Central memory CD4-positive, alpha-beta T cell (primary cell): ENCODE results near the gene COL20A1.

Experiments
- DNase-seq: peaks from one replicate; pipeline ENCODE4 v3.0.0; 2022

COL20A1 gene

DNA sequence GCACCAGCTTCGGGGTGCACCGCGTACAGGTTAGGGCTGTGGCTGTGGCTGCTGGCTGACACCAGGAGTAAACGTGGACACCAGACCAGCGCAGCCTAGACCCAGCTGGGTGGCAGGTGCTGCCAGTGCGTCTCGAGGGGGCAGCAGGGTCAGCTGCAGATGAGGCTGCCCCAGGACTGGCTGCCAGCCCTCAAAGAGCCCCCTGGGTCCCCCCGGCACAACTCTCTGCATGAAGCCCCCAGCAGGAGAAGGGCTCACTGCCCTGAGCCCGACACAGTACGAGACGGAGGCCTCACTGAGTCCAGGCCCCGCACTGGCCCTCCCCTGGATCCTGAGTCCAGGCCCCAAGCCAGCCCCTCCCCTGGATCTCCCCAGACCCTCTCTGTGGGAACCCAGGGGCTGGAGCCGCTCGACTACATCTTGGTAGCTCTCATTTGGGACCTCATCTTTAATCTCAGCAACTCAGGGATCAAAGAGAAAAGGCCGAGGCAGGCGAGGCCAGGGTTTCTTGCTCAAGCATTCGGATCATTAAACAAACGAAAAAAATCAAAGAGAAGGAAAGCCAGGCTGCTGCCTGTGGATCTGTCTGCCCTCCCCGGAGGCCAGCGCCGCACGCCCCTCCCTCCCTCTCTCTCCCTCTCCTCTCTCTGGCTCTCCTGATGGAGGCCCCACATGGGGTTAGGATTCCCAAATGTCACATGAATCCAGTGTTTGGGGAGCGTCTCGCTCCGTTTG lies 31.8 kb upstream of the COL20A1 start:
- DNase-seq, result no peak

DNA sequence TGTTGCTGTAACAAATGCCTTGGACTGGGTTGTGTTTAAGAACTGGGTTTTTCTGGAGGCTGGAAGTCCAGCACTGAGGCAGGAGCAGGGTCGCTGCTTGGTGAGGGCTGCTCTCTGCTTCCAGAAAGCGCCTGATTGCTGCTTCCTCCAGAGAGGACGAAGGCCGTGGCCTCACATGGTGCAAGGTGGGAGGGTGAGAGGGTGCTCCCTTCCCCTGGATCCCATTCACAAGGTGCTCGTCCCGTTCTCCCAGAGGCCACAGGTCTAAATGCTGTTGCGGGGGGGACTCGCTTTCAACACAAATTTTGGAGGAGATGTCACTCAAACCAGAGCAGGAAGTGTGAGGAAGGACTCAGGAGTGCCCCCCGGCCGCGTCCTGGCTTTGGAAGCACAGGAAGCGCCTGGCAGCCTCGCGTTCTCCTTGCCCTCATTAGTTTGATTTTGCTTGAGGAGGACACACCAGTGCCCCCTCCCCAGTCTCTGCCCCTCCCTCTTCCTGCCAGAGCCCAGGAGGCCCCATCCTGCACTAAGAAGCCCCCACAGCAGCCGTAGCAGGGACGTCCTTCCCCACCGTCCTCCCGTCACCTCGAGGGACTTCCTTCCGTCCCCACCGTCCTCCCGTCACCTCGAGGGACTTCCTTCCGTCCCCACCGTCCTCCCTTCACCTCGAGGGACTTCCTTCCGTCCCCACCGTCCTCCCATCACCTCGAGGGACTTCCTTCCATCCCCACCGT lies 31.0 kb upstream of the COL20A1 start:
- DNase-seq, result no peak

DNA sequence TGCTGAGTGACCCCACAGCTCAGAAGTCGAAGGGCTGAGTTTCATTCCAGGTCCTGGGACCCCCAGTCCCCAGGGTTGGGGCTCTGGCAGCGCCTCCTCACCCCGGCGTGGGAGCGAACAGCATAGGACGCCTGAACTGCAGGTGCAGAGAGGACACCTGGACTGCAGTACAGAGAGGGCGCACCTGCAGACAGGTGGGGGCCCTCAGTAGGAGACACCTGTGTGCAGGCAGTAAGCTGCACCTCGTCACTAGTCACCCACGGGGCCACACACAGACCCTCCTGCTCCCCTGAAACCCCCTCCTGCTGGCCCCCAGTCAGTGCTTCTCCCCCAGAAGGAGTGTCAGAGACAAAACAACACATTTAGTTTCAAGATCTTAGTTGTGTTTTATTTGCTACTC lies 30.1 kb upstream of the COL20A1 start:
- no peak for DNase-seq

DNA sequence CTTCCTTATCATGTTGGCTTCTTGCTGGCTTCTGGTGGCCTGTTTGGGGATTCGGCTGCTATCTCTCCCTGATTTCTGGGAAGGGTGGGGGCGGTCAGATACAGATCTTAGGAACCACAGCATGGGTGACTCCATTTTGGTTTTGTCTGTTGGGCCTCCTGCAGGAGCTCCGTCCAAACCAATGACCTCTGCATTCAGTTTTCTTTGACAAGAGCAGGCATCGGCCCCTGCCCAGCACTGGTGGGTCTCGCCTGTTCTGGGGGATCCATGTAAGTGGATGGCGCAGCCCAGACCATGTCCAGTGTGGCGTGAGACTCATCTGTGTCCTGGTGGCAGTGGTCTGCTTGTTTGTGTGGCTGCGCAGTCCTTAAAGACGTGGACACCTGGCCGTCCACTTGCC lies 29.0 kb upstream of the COL20A1 start:
- DNase-seq, result no peak

DNA sequence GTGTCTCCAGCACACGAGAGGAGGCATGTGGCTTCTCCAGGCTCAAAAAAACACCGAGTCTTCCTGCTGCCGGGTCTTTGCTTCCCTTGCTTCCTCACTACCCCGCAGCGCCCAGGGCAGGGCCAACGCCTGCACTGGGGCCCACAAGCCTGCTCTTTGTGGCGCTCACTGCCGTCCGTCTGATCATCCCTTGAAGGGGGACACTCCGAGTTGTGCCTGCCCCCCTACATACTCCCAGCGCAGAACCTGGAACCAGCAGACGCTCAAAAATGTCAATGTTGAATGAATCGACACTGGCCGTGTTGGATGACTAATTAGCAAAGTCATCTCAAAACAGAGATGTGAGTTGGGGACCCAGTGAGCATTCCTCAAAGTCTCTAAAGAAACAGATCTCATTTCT lies 28.5 kb upstream of the COL20A1 start:
- DNase-seq, result no peak

DNA sequence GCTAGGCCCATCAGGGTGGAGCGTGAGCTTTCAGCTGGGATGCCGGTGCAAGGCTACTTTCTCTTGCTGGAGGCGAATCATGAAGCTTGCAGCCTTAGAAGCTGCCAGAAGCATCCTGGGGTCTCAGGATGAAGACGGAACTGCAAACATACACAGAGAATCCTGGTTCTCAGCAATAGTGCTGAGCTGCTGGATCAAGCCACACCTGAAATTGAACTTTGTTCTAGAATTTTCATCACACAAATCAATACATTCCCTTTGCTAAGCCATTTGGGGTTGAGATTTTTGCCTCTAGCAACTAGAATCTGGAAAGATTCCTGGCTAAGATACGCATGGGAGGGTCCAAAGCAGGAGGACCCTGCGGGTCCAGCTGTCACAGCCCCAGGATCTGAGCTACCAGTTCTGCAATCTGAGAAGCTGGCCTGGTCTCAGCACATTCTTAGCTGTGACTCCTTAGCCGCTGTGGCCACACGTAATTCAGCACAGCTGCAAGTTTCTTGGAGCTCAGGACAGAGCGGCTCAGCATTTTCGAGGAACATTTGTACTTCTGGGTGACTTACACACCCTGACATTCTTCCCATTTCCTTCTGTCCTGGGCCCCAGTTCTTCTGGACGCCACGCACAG lies 27.0 kb upstream of the COL20A1 start:
- no peak for DNase-seq

DNA sequence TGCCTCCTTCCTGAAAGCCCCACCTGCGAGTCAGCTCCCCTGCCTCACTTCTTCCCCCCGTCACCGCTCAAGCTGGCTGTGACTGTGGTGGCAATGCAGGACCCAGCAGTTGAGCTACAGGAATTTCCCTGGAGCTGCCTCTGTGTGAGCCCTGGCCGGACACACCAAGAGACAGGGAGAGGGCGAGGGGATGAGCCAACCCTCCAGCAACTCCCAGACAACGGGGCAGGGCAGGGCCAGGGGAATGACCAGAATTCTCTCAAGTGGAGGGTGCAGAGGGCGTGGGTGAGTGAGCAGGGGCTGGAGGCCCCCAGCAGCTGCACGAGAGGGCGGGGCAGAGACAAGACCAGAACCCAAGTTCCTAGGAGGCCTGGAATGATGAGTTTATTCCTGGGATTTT lies 25.3 kb upstream of the COL20A1 start:
- DNase-seq, result no peak

DNA sequence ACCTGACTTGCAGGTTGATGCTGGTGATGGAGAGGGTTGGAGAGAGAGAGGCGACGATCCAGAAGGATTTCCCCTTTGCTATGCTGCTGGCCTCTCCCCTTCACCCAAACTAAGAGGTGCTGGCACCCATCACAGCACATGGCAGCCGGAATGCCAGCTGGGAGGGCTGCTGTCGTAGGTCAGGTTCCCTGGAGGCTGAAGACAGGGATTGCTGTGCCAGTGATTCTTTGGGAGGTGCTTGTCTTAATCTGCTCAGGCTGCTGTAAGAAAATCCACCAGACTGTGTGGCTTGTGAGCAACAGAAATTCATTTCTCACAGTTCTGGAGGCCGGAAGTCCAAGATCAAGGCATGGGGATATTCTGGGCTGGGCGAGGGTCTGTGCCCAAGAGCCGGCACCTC lies 24.7 kb upstream of the COL20A1 start:
- no peak for DNase-seq

DNA sequence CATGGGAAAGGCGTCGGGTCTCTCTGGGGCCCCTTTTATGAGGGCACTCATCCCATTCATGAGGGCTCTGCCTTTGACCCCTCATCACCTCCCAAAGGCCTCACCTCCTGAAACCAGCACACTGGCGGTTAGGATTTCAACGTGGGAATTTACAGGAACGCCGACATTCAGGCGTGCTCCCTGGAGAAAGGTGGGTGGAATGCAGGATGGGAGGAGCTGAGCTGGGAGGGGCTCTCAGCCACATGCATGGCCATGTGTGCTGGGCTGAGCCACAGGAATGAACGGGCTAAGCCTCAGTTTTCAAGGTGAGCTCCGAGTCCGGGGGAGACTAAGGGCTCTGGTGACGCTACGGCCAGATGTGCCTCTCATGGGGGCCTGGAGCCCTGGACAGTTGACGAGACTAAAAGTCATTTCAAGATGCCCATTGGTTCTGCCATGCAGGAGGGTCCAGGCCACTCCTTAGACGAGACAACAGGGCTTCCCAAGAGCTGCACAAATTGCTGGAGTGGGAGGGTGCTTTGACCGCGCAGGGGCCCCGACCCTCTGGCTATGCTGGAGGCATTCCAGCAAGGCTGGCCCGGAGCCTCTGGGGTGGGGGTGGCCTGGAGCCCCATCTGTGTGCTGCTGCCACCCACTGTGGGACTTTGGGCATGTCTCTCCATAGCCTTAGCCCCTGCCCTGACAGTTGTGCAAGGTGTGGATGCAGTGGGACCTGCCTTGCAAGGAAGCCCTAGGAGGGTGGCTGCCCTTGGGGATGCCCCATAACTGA lies 24.1 kb upstream of the COL20A1 start:
- no peak for DNase-seq

DNA sequence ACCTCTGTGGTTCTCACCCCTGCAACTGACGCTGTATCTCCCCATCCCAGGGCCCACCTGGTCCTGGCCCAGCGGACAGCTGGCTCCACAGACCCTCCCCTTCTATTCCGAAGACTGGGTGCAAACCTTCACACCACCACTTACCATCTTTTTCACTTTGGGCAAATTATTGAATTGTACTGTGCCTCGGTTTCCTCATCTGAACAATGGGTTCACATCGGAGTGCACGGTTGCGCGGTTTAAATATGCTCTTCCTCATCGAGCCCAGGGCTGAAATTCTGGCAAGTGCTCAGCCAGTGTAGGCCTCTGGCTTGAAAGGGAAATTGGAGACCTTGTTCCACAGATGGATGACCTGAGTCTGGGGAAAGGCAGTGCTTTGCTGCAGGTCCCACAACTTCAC lies 23.3 kb upstream of the COL20A1 start:
- no peak for DNase-seq

DNA sequence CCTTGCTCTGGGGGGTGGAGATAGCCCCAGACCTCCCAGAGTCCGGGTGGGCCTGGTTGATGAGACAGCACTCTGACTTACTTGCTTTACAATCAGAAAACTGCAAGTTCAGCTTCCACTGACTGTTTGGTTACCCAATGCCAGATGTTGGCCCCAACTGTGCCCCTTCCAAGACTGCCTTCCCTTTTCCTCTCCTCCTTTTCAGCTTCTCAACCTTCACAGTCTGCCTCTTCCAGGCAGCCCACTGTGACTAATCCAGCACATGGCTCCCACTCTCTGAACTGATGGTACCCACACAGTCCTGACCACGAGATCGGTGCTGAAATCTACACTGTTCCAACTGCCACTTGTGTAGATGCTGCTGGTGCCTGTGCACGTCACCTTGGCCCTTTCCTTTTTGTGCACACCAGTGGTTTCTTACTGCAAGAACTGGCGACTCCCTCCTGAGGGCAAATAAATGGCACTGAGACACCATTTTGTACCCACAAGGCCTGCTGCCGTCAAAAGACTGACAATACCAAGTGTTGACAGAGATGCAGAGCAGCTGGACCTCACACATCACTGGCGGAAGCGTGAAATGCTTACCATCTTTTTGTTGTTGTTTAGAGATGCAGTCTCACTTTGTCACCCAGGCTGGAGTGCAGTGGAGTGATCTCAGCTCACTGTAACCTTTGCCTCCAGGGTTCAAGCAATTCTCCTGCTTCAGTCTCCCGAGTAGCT lies 22.2 kb upstream of the COL20A1 start:
- DNase-seq, result no peak

DNA sequence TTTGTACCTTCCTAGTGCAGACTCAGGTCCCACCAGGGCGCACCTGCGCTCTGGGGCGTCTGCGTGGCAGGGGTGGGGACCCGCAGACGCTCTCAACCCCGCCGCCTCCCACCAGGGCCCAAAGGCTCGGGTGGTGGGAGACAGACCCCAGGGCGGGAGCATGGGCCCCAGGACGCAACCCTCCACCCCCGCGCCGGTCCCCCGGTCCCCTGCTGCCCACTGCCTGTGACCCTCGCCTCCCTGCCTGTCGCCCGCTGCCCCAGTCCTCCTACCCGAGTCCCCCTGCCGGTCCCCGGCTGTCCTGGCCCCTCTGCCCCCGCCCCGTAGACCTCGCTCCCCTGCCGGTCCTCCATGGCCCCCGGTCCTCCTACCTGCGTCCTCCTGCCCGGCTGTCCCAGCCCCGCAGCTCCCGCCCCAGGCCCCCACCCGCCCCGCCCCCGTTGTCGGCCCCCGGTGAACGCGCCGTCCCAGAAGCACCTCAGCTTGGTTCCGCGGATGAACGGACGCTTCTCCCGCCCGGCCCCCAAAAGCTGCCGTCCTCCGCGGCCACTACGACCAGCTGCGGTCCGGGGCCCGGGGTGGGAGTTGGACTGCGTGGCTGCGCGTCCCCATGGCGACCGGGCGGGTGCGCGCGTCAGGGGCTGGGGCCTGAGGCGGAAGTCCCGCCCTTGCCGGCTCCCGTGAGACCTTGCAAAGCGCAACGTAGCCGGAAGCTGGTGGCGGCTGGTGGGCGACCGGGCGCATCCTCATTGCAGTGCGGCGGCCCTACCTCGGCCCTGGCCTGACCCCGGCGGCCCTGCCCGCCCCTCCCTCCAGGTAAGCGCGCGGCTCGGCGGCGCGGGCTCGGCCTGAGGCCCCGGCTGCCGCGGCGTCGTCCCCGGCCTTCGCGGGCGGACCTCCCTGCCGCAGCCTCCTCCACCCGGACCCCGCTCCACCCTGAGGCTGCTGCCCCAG lies 20.6 kb upstream of the COL20A1 start, which contains the start of gene ARFGAP1:
Gene ARFGAP1 (plus strand): TSS at position 709 of the 954 bp plus-strand sequence. CDS start 2,768 bp downstream, outside the sequence.
- peak; percentile 84 for DNase-seq

DNA sequence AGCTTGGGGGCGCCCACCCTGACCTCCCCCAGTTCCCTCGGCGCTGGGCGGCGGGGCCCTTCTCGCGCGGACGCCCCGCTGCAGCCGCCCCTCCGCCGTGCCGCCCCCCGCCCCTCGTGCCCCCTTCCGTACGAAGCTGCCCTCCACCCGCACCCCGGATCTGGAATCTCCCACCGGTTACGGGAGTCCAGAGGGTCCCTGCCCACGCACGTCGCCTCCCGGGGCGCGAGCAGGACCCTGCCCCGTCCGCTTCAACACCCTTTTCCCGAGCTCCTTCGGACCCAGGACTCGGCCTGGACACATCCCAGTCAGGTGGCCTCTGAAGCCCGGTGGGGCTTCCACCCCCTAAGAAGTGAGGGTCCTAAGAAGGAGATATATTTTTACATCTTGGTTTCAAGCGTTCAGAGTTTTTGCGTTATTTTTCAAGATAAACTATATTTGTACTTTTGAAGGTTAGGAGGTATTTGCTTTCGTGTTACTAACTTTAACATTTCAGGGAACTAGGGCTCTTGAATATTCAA lies 19.9 kb upstream of the COL20A1 start:
- DNase-seq, result no peak

DNA sequence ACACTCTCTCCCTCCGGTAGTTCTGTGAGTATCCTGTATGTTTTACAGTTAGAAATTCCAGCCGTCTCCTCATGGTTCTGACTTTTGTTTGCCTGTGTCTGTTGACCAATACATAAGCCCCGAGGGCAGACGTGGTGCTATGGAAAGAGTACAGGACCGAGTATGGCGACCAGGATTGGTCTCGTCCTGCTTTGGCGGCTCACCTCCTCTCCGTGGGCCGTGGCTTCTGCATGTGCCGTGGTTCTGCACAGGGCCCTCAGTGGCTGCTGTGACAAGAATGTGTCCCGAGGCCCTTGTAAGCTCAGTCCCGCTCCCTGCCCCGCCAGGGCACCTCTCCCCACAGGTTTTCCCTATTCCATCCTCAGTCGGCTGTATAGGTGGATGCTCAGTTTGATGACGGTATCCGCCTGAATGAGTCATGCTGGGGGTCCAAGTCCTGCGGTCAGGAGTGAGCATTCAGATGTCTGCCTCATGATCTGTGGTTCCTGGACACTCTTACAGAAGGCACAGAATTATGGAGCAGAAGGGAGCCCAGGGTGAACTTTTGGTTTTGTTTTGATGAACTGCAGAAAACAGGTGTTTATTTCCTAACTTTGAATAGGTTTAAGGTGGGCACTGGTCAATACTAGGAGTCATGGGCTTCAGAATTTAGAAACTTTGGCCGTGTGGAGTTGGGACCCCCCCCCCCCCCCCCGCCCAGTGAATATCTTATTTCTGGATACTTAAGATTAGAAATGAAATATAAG lies 19.2 kb upstream of the COL20A1 start:
- no peak for DNase-seq

DNA sequence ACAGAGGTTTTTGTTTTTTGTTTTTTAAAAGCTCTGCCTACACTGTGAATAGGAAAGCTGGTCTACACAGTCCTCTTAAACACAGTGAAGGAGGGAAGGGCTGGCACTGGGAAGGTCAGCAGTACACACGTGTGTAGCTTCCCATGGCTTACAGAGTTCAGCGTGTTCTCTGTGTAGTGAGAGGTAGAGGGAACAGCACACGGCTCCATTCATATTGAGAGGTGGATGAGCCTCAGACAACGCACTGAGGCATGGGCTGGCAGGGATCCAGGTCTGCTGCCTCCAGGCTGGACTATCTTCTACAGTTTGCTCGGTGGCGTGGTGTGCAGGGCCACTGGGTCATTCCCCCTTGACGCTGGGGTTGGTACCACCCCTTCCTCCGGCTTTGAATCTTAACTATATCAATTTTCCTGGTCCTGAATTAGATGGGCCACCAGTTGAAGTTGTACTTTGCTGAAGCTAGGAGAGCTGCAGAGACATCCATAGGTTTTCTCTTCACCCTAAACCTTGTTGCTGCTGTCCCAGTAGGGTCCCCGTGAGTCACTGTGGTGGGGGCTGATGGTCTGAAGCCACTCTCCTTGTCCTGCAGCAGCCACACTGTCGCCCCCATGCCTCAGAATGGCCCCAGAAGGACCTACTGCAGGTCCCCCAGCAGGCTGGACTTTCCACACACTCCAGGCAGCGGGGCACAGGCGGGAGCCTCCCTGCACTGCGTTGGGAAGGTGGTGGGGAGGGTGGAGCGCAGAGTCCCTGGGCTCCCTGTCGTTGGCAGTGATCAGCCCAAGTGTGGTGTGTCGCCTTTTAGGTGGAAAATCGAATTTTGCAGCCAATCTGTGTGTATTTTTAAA lies 18.4 kb upstream of the COL20A1 start:
- no peak for DNase-seq

DNA sequence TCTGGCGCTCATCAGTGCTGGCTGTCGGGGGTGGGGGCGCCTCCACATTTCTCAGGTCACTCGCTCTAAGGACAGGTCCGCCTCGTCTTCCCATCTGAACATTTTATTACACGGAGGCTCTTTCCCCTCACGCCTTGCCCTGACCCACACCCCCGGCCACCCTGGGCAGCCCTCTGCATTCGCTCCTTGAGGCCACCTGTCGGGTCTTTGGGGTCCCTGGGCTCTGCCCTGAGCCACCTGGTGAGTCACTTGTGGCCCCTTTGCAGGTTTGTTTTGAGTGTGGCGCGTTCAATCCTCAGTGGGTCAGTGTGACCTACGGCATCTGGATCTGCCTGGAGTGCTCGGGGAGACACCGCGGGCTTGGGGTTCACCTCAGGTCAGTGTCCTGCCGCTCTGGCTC lies 17.2 kb upstream of the COL20A1 start:
- no peak for DNase-seq

DNA sequence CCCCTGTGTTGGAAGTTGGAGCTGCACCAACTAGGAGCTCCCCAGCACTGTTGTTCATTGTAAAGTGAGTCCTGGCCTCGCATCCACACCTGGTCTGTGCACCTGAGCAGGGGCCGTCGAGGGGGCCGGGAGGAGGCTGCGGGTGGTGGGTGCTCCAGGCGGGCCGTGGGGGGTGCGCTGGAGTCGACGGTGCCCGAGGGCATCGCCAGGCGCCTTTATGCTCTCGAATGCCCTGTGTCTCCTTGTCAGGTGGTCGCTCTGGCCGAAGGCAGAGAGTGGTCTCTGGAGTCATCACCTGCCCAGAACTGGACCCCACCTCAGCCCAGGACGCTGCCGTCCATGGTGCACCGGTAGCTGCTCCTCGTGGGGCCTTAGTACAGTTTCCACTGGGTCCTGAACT lies 16.0 kb upstream of the COL20A1 start:
- DNase-seq, result no peak

DNA sequence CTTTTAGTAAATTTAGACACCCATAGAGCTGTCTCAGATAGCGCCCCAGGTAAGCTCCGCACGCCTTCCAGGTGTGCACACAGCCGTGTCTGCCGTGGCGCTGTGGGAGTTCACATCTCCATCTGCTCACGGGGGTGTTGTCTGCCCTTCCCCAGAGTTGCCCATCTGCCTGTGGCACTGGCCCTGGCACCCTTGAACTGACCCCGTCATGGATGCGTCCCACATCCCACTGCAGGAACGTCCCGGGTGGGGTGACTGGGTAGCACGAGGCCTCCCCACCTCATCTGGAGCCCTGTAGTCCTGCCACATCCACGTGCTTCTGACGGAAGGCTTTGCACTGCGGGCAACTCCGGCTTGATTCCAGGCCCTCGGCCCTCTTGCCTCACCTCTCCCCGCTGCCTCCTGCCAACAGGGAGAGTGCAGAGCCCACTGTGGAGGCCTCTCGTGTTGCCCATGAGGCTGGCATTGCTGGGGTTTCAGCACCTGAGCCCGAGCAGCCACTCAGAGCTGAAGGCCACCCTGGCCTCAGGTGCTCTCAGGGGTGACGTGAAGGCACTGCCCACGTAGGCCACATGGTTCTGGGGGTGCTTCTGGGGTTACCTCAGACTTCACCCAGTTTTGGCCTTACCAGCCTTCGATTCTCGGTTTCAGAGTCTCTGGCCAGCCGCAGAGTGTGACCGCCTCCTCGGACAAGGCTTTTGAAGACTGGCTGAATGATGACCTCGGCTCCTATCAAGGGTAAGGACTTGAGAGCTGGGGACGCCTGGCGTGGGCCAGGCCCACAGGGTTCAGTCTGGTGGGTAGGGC lies 15.3 kb upstream of the COL20A1 start:
- no peak for DNase-seq
